ENCODE data around the gene SV2A.
A peak's percentile ranks its signal among the peaks of the same experiment; 100 is the strongest.

The SV2A gene

GRCh38 chr1:149923626-149924025 lies 6.0 kb upstream of the SV2A start:
- TF ChIP-seq, protein P1, sequence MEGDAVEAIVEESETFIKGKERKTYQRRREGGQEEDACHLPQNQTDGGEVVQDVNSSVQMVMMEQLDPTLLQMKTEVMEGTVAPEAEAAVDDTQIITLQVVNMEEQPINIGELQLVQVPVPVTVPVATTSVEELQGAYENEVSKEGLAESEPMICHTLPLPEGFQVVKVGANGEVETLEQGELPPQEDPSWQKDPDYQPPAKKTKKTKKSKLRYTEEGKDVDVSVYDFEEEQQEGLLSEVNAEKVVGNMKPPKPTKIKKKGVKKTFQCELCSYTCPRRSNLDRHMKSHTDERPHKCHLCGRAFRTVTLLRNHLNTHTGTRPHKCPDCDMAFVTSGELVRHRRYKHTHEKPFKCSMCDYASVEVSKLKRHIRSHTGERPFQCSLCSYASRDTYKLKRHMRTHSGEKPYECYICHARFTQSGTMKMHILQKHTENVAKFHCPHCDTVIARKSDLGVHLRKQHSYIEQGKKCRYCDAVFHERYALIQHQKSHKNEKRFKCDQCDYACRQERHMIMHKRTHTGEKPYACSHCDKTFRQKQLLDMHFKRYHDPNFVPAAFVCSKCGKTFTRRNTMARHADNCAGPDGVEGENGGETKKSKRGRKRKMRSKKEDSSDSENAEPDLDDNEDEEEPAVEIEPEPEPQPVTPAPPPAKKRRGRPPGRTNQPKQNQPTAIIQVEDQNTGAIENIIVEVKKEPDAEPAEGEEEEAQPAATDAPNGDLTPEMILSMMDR (IDR thresholded peaks at IDR 0.05; ENCODE audit: low read depth, low read length) = no peak
- TF ChIP-seq EZH2phosphoT487 (IDR thresholded peaks at IDR 0.05; ENCODE audit: low read depth) = no peak
- Histone ChIP-seq H3K9ac (ENCODE audit: low read length) (no peak overlapping the region), H3K4me1 (ENCODE audit: low read length) (peaks cover 13% of the 10 kb centered on the region), H3K79me2 (ENCODE audit: low read length) (peaks cover 31% of the 10 kb centered on the region), H3K9me3 (ENCODE audit: insufficient read depth, low read length) (no peaks in the 10 kb centered on the region), H3K27ac (ENCODE audit: low read length) (no peak overlapping the region), H3K4me2 (ENCODE audit: low read length) (no peak overlapping the region), H4K20me1 (ENCODE audit: insufficient read depth, low read length) (peaks cover 10% of the 10 kb centered on the region; the same call in 1 of the 2 replicates), H3K4me3 (ENCODE audit: low read length) (no peak overlapping the region), H2AFZ (ENCODE audit: low read depth, low read length) (no peak overlapping the region), H3K27me3 (ENCODE audit: low read depth, low read length) (no peaks in the 10 kb centered on the region), H3K36me3 (replicated peaks; ENCODE audit: low read depth, low read length) (peaks cover 45% of the 10 kb centered on the region)

- Histone ChIP-seq H3K27me3 (ENCODE audit: low read depth, low read length) (no peaks in the 10 kb centered on the region), H3K79me2 (ENCODE audit: low read length) (no peaks in the 10 kb centered on the region), H3K9me3 (ENCODE audit: insufficient read depth, low read length) (no peaks in the 10 kb centered on the region), H3K9ac (ENCODE audit: low read length) (peak overlapping the region; percentile 68; the same call in 1 of the 2 replicates), H4K20me1 (ENCODE audit: insufficient read depth, low read length) (no peaks in the 10 kb centered on the region), H3K4me1 (ENCODE audit: low read length) (peaks cover 21% of the 10 kb centered on the region), H3K4me2 (ENCODE audit: low read length) (peak overlapping the region; percentile 89), H3K36me3 (replicated peaks; ENCODE audit: low read depth, low read length) (peaks cover 5% of the 10 kb centered on the region), H3K4me3 (ENCODE audit: low read length) (peak overlapping the region; percentile 86), H3K27ac (ENCODE audit: low read length) (no peak overlapping the region), H2AFZ (ENCODE audit: low read depth, low read length) (peak overlapping the region; percentile 88; the same call in 1 of the 2 replicates)
- TF ChIP-seq EZH2phosphoT487 (IDR thresholded peaks at IDR 0.05; ENCODE audit: low read depth) = no peak
- TF ChIP-seq, protein P1 (IDR thresholded peaks at IDR 0.05; ENCODE audit: low read depth, low read length) = no peak
Measured at GRCh38 chr1:149916898-149917252, 769 bp downstream of the SV2A start.

GRCh38 chr1:149916193-149916897 lies 1.3 kb downstream of the SV2A start:
- Histone ChIP-seq H3K4me1 (ENCODE audit: low read length) (peaks cover 21% of the 10 kb centered on the region), H4K20me1 (ENCODE audit: insufficient read depth, low read length) (no peaks in the 10 kb centered on the region), H3K4me2 (ENCODE audit: low read length) (peak overlapping the region; percentile 89), H3K27ac (ENCODE audit: low read length) (no peak overlapping the region), H3K9ac (ENCODE audit: low read length) (no peak overlapping the region), H3K27me3 (ENCODE audit: low read depth, low read length) (no peaks in the 10 kb centered on the region), H3K36me3 (replicated peaks; ENCODE audit: low read depth, low read length) (no peaks in the 10 kb centered on the region), H3K9me3 (ENCODE audit: insufficient read depth, low read length) (no peaks in the 10 kb centered on the region), H3K4me3 (ENCODE audit: low read length) (peak overlapping the region; percentile 86; the same call in 1 of the 2 replicates), H3K79me2 (ENCODE audit: low read length) (no peaks in the 10 kb centered on the region), H2AFZ (ENCODE audit: low read depth, low read length) (no peak overlapping the region)
- TF ChIP-seq EZH2phosphoT487 (IDR thresholded peaks at IDR 0.05; ENCODE audit: low read depth) = no peak
- TF ChIP-seq, protein P1 (IDR thresholded peaks at IDR 0.05; ENCODE audit: low read depth, low read length) = no peak

DNA sequence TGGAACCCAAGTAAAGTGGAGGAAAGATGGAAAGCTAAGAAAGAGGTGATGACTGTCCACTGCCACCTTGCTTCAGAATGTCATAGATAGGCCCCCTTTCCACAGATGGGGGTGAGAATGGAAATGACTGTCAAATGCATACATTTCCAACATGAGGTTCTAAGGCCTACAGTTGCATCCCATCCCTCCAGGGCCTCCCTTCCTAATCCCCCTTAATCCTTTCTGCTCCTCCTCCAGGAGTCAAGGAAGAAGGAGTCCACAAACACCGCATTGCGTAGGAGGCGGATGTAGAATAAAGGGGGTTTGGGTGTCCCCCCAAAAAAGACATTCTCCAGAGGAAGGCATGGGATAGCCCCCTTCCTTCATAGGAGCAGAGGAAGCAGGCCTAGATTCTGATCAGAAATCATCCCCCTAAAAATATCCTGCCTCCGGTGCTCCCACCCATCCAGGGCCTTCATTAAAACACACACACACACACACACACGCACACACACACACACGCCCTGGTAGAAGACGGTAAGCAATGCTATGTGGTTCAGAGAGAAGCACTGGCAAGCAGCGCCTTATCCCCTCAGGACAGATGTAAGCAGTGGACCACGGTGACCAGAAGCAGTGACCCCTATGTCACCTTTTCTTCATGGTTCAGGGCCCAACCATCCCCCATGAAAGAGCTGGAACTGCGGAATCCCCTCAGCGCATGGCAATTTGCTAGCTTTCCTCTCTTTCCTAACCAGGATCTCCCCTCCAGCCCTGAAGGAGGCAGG lies 2.0 kb downstream of the SV2A start:
- Histone ChIP-seq H3K4me2 (ENCODE audit: low read length) (no peak overlapping the region), H2AFZ (ENCODE audit: low read depth, low read length) (no peak overlapping the region)

More for the DNA sequence above, 2.0 kb downstream of the SV2A start:
- H3K27me3 ChIP-seq (ENCODE audit: low read depth, low read length) = no peaks in the 10 kb centered on the region
- H3K4me1 ChIP-seq (ENCODE audit: low read length) = peaks cover 21% of the 10 kb centered on the region
- H4K20me1 ChIP-seq (ENCODE audit: insufficient read depth, low read length) = no peaks in the 10 kb centered on the region
- TF ChIP-seq EZH2phosphoT487 (IDR thresholded peaks at IDR 0.05; ENCODE audit: low read depth) = no peak
- TF ChIP-seq, protein P1 (IDR thresholded peaks at IDR 0.05; ENCODE audit: low read depth, low read length) = no peak
- no peaks in the 10 kb centered on the region for H3K36me3 ChIP-seq (replicated peaks; ENCODE audit: low read depth, low read length)
- H3K79me2 ChIP-seq (ENCODE audit: low read length) = no peaks in the 10 kb centered on the region
- H3K9ac ChIP-seq (ENCODE audit: low read length) = no peak overlapping the region
- H3K27ac ChIP-seq (ENCODE audit: low read length) = no peak overlapping the region
- H3K4me3 ChIP-seq (ENCODE audit: low read length) = no peak overlapping the region
- no peaks in the 10 kb centered on the region for H3K9me3 ChIP-seq (ENCODE audit: insufficient read depth, low read length)
